ENCODE data around the gene MATR3.

The MATR3 gene

GRCh38 chr5:139360384-139360783 is 66.8 kb downstream of the MATR3 start:
- no peak for DNase-seq

- DNase-seq: no peak
These were observed 68.4 kb downstream of the MATR3 start for GRCh38 chr5:139361835-139362429.

DNA sequence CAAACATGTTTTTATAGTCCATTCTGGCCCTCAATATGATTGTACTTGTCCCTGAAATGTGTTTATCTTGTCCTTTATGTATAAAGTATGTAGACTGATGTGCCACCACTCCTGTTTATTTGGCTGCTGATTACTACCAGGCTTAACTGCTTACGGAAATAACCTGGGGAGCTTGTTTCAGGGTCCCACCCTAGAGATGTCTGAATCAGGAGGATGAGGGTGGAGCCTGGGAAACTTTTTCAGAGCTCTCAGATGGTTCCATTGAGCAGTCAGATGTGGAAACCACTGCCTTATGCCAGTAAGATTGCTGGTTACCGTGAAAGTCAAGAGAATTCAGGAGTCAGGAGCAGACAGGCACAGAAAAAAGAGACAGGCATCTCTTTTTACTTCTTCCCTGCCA is 70.4 kb downstream of the MATR3 start:
- no peak for DNase-seq

DNA sequence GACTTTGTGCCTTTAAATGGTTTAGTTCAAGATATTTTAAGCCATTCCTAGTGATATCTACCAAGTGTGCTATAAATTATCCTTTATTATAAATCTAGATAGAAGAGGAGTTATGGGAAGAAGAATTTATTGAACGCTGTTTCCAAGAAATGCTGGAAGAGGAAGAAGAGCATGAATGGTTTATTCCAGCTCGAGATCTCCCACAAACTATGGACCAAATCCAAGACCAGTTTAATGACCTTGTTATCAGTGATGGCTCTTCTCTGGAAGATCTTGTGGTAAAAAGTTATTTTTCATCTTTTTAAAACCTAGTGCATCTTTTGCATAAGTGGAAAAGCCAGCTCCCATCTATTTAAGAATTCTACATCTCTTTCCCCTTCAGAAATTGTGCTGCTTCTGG is 70.9 kb downstream of the MATR3 start:
- no peak for DNase-seq

GRCh38 chr5:139368613-139369012 is 75.1 kb downstream of the MATR3 start:
- no peak for DNase-seq

GRCh38 chr5:139369181-139369580 is 75.6 kb downstream of the MATR3 start:
- no peak for DNase-seq

- DNase-seq: no peak
These were observed 78.2 kb downstream of the MATR3 start for GRCh38 chr5:139371482-139372435.

DNA sequence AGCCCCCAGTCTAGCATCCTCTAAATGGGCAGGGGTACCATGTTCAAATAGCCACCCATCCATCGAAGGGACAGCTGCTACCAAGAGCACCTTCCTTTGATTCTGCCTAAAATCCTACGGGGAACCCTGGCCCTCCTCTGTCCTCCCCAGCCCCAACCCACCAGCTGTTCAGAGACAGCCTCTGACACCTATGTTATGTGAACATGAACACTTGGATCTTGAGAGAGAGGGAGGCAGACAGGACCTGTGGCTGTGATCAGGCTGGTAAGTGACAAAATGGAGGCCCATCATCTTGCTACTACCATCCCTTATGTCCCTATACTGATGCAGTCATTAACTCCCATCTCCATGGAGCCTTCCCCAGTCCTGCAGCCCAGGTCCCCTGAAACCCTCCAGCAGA is 81.4 kb downstream of the MATR3 start:
- DNase-seq: no peak

DNA sequence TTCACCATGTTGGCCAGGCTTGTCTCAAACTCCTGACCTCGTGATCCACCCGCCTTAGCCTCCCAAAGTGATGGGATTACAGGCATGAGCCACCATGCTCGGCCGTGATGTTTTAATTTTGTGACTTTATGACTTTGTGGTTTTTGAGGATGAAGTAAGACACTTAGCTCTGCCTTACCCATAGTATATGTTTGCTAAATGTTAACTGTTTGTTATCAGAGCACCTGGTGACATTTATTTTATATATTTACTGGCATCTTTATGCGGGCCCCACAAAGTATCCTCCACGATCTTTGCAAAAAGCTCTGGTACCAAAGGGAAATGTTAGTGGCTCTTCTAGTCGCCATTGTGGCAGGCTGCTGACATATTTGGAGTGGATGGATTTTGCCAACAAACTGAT is 82.8 kb downstream of the MATR3 start:
- no peak for DNase-seq

DNA sequence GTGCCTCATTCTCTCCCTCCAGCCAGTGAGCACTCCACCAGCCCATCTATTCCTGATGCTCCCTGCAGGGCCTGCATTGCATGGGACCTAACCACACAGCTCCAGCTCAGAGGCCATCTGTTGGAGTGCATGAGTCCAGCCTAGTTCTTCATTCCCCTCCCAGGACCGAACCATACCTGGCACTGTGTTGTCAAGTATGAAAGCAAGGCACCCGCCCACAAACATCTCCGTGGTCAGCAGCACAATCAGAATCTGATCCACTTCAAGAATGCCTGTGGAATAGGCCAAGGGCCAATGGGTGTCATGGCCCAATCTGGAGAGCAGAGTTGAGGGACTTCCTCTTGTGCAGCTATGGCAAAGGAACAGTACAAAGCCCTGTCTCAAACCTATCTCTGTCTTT is 83.7 kb downstream of the MATR3 start:
- DNase-seq: no peak

- DNase-seq: no peak
These were observed 84.7 kb downstream of the MATR3 start for GRCh38 chr5:139378101-139378825.

GRCh38 chr5:139378941-139379361 is 85.4 kb downstream of the MATR3 start:
- no peak for DNase-seq

GRCh38 chr5:139379626-139380449 is 86.3 kb downstream of the MATR3 start:
- no peak for DNase-seq

Measured in NCI-H146 (cell line).